ENCODE measurements around the gene PTGDS. TPM values are rescaled to one million over a fixed set of nuclear protein-coding genes. Genes with fewer than 3 reads are reported as not detected.

PTGDS gene
- total and polyA plus RNA-seq, 10 of the 15 experiments (the other 5 are each of a cell fraction or from before 2014, with no cell fraction given), result not detected

- ChIA-PET CTCF (no interaction called here), SMC1A (ENCODE audit: uncharacterized antibody, unreplicated experiment) (no interaction called here), POLR2A (no interaction called here), RAD21 (ENCODE audit: unreplicated experiment) (no interaction called here)
- in situ Hi-C loops (cut with MboI) (no loop called here), intact Hi-C loops (cut with micrococcal nuclease; ENCODE audit: unreplicated experiment) (no loop called here)
- Histone ChIP-seq H3K9ac (ENCODE audit: control insufficient read depth, insufficient read depth, low read length) (no peak overlapping the region), H2AFZ (ENCODE audit: control insufficient read depth, low read depth, low read length) (no peak overlapping the region), H3K4me2 (ENCODE audit: control insufficient read depth, insufficient read depth) (no peak overlapping the region), H3K27ac (ENCODE audit: control insufficient read depth, insufficient read depth) (no peak overlapping the region), H3K36me3 (ENCODE audit: control insufficient read depth in 2 of 2, insufficient read depth in 2 of 2, low read length in 1 of 2) (no peaks in the 10 kb centered on the region), H3K4me3 (no peak overlapping the region), H3K4me1 (ENCODE audit: control insufficient read depth, insufficient read depth, low read length) (no peaks in the 10 kb centered on the region), H3K9me3 (replicated peaks; ENCODE audit: control insufficient read depth, insufficient read depth, low read length) (no peaks in the 10 kb centered on the region), H4K20me1 (ENCODE audit: control insufficient read depth, insufficient read depth) (no peaks in the 10 kb centered on the region), H3K27me3 (replicated peaks in 1 of 2; ENCODE audit: control insufficient read depth in 2 of 2, insufficient read depth in 2 of 2, low read length in 1 of 2) (no peaks in the 10 kb centered on the region), H3K79me2 (ENCODE audit: control insufficient read depth, insufficient read depth, low read length) (no peaks in the 10 kb centered on the region)
- ATAC-seq (no peak), DNase-seq (ENCODE audit: low read depth, low spot score) (no peak), FAIRE-seq (no peak)
- 33% methylated on average over 1 of the region's 1 CpG for WGBS (ENCODE audit: insufficient coverage, insufficient replicate concordance, low lambda C conversion rate, missing lambda C conversion rate)
- BruUV-seq (replicated peaks), result no TSS peak
- TF ChIP-seq SPI1 (IDR thresholded peaks at IDR 0.05; ENCODE audit: borderline replicate concordance, insufficient read depth, low read depth, low read length), result no peak
- no peak for TF ChIP-seq MEF2A (IDR thresholded peaks at IDR 0.05; ENCODE audit: insufficient read depth, low read depth, low read length)
- no peak for TF ChIP-seq ZNF217 (IDR thresholded peaks at IDR 0.05)
- no peak for TF ChIP-seq RB1 (IDR thresholded peaks at IDR 0.05; ENCODE audit: borderline replicate concordance)
- TF ChIP-seq RCOR1 (conservative IDR thresholded peaks at IDR 0.05; ENCODE audit: low read depth, low read length), result no peak
- no peak for TF ChIP-seq MAX (IDR thresholded peaks at IDR 0.05; ENCODE audit: low read depth, low read length)
- TF ChIP-seq HDAC6 (IDR thresholded peaks at IDR 0.05; ENCODE audit: unreplicated experiment), result no peak
- no peak for TF ChIP-seq TCF7 (IDR thresholded peaks at IDR 0.05; ENCODE audit: borderline replicate concordance)
Measured at GRCh38 chr9:136957461-136957860, 19.8 kb upstream of the PTGDS start.

- CTCF ChIA-PET, result no interaction called here
- no peak overlapping the region for H3K27ac ChIP-seq (ENCODE audit: control insufficient read depth, insufficient read depth)
- DNase-seq (ENCODE audit: low read depth, low spot score) (no peak), ATAC-seq (no peak), FAIRE-seq (no peak)
- H3K36me3 ChIP-seq (ENCODE audit: control insufficient read depth in 2 of 2, insufficient read depth in 2 of 2, low read length in 1 of 2), result no peaks in the 10 kb centered on the region
- BruUV-seq (replicated peaks), result no TSS peak
- in situ Hi-C loops (cut with MboI) (no loop called here), intact Hi-C loops (cut with micrococcal nuclease; ENCODE audit: unreplicated experiment) (no loop called here)
- 31% methylated on average over 6 of the region's 6 CpGs for WGBS (ENCODE audit: insufficient coverage, insufficient replicate concordance, low lambda C conversion rate, missing lambda C conversion rate)
- SMC1A ChIA-PET (ENCODE audit: uncharacterized antibody, unreplicated experiment), result no interaction called here
- no peaks in the 10 kb centered on the region for H3K9me3 ChIP-seq (replicated peaks; ENCODE audit: control insufficient read depth, insufficient read depth, low read length)
- no peak overlapping the region for H2AFZ ChIP-seq (ENCODE audit: control insufficient read depth, low read depth, low read length)
- H3K27me3 ChIP-seq (replicated peaks in 1 of 2; ENCODE audit: control insufficient read depth in 2 of 2, insufficient read depth in 2 of 2, low read length in 1 of 2), result no peaks in the 10 kb centered on the region
- RAD21 ChIA-PET (ENCODE audit: unreplicated experiment), result no interaction called here
- H3K9ac ChIP-seq (ENCODE audit: control insufficient read depth, insufficient read depth, low read length), result no peak overlapping the region
- no peaks in the 10 kb centered on the region for H3K79me2 ChIP-seq (ENCODE audit: control insufficient read depth, insufficient read depth, low read length)
- no peaks in the 10 kb centered on the region for H4K20me1 ChIP-seq (ENCODE audit: control insufficient read depth, insufficient read depth)
- no peak overlapping the region for H3K4me3 ChIP-seq
- no peak overlapping the region for H3K4me2 ChIP-seq (ENCODE audit: control insufficient read depth, insufficient read depth)
- POLR2A ChIA-PET, result no interaction called here
- no peaks in the 10 kb centered on the region for H3K4me1 ChIP-seq (ENCODE audit: control insufficient read depth, insufficient read depth, low read length)
- no peak for TF ChIP-seq ZNF274 (IDR thresholded peaks at IDR 0.05; ENCODE audit: insufficient read depth, insufficient read length)
- TF ChIP-seq RBBP5 (conservative IDR thresholded peaks at IDR 0.05), result no peak
- no peak for TF ChIP-seq MTA2 (IDR thresholded peaks at IDR 0.05; ENCODE audit: low read depth)
- no peak for TF ChIP-seq BACH1 (IDR thresholded peaks at IDR 0.05; ENCODE audit: borderline replicate concordance)
- no peak for TF ChIP-seq EGR1 (IDR thresholded peaks at IDR 0.05; ENCODE audit: borderline replicate concordance in 1 of 2, low read depth in 2 of 2, low read length in 2 of 2)
- no peak for TF ChIP-seq CBX5 (IDR thresholded peaks at IDR 0.05; ENCODE audit: low read depth)
- no peak for TF ChIP-seq CUX1 (IDR thresholded peaks at IDR 0.05; ENCODE audit: insufficient replicate concordance, low read depth, low read length)
- no peak for TF ChIP-seq EED (IDR thresholded peaks at IDR 0.05; ENCODE audit: low read depth)
Measured at GRCh38 chr9:136957901-136958300, 19.4 kb upstream of the PTGDS start.
